Testis (tissue), 3 donors: ENCODE results near the gene SPECC1L. TPM values are rescaled to one million over a fixed set of nuclear protein-coding genes. Genes with fewer than 3 reads are reported as not detected.
"Not testable (repeated sequence)": the region's sequence is repeated elsewhere in the genome, so short reads cannot be mapped to it uniquely, and the experiment has no call there.

Experiments used
- DNase-seq: peaks from one replicate; pipeline ENCODE4 v3.0.0-alpha.2; 2019
- H3K27ac ChIP-seq, 2 donors: fragments of 200-600 bp; sonication (generic); one replicate each; pipeline ENCODE4 v1.5.1; 2019
- H3K27me3 ChIP-seq: fragments of 200-600 bp; sonication (generic); one replicate; pipeline ENCODE4 v1.5.1; 2019
- H3K36me3 ChIP-seq: fragments of 200-600 bp; sonication (generic); one replicate; pipeline ENCODE4 v1.5.1; 2017; ENCODE audit warnings: low read depth; ENCODE audit errors: missing control alignments
- H3K4me1 ChIP-seq: fragments of 200-600 bp; sonication (generic); one replicate; pipeline ENCODE4 v1.5.1; 2019
- H3K4me3 ChIP-seq, 2 donors: fragments of 200-600 bp; sonication (generic); one replicate each; pipeline ENCODE4 v1.5.1; 2017 to 2019
- H3K9me3 ChIP-seq: fragments of 200-600 bp; sonication (generic); one replicate; pipeline ENCODE4 v1.5.1; 2017
- POLR2A ChIP-seq: fragments of 450-650 bp; IDR thresholded peaks from one replicate; pipeline ENCODE4 v1.6.1; 2017; ENCODE audit warnings: antibody characterized with exemption, mild to moderate bottlenecking, moderate library complexity
- WGBS, 2 donors: methylation state at CpG; one replicate each; pipeline ENCODE4 v1.1.5; 2018; 5-methylcytosine and 5-hydroxymethylcytosine counted together
- intact Hi-C: fragments of 100-400 bp; cut with DNase I; formaldehyde crosslinking; loops from one replicate; pipeline ENCODE4 v1.15.1; 2023; ENCODE audit warnings: low total_unique reads
- polyA plus RNA-seq: library from polyadenylated mRNA; stranded (reverse); fragments of 350-450 nt; fragmentation: Illumina TruSeq; extraction: RNeasy Lipid Tissue Mini Kit (QIAGEN cat#74804); gene quantifications from one replicate; pipeline ENCODE4 v1.2.3, GENCODE V29; 2014; ENCODE audit warnings: low read depth, low replicate concordance; ENCODE audit not compliant: insufficient read depth
- total RNA-seq, 2 donors: library from RNA; depleted of rRNA; stranded (reverse); fragments of >200 nt; gene quantifications; one replicate each; pipeline ENCODE4 v1.2.3, GENCODE V29; 2016
- TF ChIP-seq, protein P1 (sequence below), 3 experiments: fragments of 450-650 bp in 2 of 3; fragments of 200-600 bp in 1 of 3; sonication (generic) in 1 of 3; IDR thresholded peaks; one replicate each; pipeline ENCODE4 v1.5.1; 2016 to 2019; ENCODE audit warnings: antibody characterized with exemption in 3 of 3, mild to moderate bottlenecking in 2 of 3, moderate library complexity in 1 of 3

Gene SPECC1L
- total and polyA plus RNA-seq, 3 donors from 2014 or later: 70.0 to 83.6 (median 82.3) TPM

DNA sequence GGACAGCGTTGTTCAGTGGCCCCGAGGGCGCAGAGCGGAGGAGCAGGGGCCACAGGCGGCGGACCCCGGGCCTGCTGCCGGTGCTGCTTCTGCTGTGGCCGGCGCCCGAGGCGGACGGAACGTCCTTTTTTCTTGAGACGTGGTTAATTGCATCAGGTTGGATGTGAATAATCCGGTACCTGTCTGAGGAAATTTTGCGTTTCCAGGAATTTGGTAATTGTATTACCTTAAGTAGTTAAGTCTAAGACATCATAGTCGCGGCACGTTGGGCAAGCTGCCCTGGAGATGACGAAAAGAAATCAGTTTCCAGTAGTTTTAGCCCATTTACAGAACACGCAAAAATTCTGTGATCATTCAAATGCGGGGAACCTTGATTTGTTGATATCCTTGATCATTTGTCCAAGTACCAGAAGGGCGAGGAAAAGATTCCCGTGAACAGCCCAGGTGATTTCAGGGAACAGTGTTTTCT is 789 bp downstream of the SPECC1L start:
- Histone ChIP-seq H3K9me3 (no peaks in the 10 kb centered on the region), H3K4me1 (peaks cover 4% of the 10 kb centered on the region), H3K36me3 (no peaks in the 10 kb centered on the region), H3K4me3 (peak overlapping the region; percentile 68 to 84), H3K27ac (peak overlapping the region; percentile 88 to 95), H3K27me3 (no peaks in the 10 kb centered on the region)
- intact Hi-C loops: no loop called here
- DNase-seq: no peak
- 0 to 1% methylated on average over 10 to 24 of the region's 25 CpGs for WGBS, 2 donors
- no peak for TF ChIP-seq POLR2A
- TF ChIP-seq, protein P1, sequence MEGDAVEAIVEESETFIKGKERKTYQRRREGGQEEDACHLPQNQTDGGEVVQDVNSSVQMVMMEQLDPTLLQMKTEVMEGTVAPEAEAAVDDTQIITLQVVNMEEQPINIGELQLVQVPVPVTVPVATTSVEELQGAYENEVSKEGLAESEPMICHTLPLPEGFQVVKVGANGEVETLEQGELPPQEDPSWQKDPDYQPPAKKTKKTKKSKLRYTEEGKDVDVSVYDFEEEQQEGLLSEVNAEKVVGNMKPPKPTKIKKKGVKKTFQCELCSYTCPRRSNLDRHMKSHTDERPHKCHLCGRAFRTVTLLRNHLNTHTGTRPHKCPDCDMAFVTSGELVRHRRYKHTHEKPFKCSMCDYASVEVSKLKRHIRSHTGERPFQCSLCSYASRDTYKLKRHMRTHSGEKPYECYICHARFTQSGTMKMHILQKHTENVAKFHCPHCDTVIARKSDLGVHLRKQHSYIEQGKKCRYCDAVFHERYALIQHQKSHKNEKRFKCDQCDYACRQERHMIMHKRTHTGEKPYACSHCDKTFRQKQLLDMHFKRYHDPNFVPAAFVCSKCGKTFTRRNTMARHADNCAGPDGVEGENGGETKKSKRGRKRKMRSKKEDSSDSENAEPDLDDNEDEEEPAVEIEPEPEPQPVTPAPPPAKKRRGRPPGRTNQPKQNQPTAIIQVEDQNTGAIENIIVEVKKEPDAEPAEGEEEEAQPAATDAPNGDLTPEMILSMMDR (IDR thresholded peaks at IDR 0.05): no peak

DNA sequence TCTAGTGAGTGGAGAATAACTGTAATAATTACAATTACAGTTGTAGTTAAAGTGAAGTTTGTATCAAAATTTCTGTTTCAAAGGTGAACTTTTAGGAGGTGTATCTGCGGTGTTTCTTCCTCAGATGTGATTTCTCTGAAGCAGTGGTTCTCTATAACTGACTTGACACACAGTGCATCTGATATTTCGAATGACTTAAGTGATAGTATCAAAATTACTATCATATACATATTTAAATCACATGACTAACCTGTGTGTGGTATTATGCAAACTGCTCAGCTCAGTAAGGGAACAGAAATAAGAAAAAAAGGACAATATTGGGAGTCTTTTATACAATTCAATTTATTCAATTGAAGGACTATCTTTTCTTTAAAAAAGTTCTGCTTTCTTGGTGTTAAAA is 2.4 kb downstream of the SPECC1L start:
- H3K9me3 ChIP-seq, H3K4me3 ChIP-seq, H3K36me3 ChIP-seq, DNase-seq, H3K27me3 ChIP-seq, H3K27ac ChIP-seq, H3K4me1 ChIP-seq, intact Hi-C loops: not testable (repeated sequence)
- 64 to 65% methylated on average over 2 of the region's 2 CpGs for WGBS, 2 donors

DNA sequence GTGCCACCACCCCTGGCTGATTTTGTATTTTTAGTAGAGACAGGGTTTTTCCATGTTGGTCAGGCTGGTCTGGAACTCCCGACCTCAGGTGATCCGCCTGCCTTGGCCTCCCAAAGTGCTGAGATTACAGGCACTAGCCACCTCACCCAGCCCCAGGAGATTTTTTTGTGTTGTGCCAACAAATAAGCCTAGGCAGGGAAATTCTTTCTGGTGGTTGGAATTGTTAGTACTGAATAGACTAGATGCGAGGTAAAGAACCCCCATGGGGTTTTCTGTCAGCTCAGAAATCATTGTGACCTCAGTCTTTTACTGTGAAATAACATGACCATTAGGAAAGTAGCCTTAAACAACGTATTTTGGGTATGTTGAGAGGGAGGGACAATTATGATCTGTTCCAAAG is 3.3 kb downstream of the SPECC1L start:
- H3K9me3 ChIP-seq, H3K4me3 ChIP-seq, H3K27me3 ChIP-seq, H3K27ac ChIP-seq, intact Hi-C loops, H3K36me3 ChIP-seq, DNase-seq, H3K4me1 ChIP-seq: not testable (repeated sequence)
- 63 to 66% methylated on average over 4 of the region's 4 CpGs for WGBS, 2 donors

DNA sequence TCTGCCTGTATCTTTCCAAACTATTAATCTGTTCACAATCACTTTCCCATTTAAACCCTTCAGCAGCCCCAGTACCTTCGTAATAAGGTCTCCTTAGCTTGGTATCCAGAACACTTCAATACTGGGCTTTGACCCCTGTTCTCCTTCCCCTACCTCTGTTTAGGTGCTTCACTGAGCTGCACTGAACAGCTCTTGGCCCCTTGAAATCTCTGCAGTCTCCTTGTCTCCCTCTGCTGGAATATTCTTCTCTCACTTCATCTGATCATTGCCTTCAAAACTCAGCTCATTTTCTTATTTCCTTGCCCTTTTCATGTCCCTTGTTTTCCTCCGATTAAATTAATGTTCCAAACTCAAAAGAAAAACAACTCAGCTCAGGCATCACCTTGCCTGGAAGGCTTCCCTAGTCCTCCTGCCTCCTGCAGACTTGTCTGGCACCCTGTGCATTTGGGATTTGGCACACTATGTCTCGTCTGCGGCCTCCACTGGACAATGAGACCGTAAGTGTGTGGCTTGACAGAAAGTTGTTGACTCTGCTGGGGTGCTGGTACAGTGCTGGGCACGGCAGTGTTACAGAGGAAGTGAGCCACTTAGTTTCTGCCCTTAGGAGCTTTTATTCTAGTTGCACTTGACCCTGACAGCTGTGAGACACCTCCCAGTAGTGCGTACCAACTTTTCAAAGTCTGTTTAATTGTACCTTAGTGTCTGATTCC is 4.2 kb downstream of the SPECC1L start:
- not testable (repeated sequence) for H3K4me3 ChIP-seq, DNase-seq

DNA sequence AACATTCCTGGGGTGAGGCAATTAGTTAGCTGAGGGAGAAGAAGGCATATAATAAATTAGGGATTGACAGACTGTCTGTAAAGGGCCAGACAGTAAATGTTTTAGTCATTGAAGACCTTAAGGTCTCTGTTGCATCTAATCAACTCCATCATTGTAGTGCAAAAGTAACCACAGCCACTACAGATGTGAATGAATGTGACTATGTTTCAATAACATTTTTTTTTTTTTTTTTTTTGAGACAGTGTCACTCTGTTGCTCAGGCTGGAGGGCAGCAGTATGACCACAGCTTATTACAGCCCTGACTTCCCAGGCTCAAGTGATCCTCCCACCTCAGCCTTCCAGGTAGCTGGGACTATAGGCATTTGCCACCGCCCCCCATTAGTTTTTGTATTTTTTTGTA is 9.7 kb downstream of the SPECC1L start:
- H3K4me3 ChIP-seq, intact Hi-C loops, H3K4me1 ChIP-seq, H3K36me3 ChIP-seq, H3K27ac ChIP-seq, H3K27me3 ChIP-seq, H3K9me3 ChIP-seq, DNase-seq: not testable (repeated sequence)
- 89 to 94% methylated on average over 1 of the region's 1 CpG for WGBS, 2 donors

More for the DNA sequence above, 4.2 kb downstream of the SPECC1L start:
- H3K27ac ChIP-seq, H3K9me3 ChIP-seq, intact Hi-C loops, H3K4me1 ChIP-seq, H3K36me3 ChIP-seq, H3K27me3 ChIP-seq: not testable (repeated sequence)
- TF ChIP-seq, protein P1 (IDR thresholded peaks at IDR 0.05): peak in 1 of 3 experiments; percentile 19
- 35 to 61% methylated on average over 7 of the region's 7 CpGs for WGBS, 2 donors

DNA sequence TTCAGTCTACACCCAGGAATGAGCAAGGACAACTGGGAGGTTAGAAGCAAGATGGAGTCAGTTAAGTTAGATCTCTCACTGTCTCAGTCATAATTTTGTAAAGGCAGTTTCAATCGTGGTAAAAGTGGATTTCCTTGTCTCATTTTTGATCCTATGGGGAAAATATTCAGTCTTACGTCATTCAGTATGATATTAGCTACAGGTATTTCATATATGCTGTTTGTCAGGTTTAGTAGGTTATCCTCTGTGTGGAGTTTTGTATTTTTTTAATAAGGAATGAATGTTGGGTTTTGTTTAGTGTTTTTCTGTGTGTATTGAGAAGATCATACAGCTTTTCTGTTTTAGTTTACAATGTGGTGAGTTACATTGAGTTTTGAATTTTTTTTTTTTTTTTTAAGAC is 11.8 kb downstream of the SPECC1L start:
- TF ChIP-seq POLR2A: no peak
- TF ChIP-seq, protein P1 (IDR thresholded peaks at IDR 0.05): no peak
- Histone ChIP-seq H3K9me3 (no peaks in the 10 kb centered on the region), H3K27me3 (no peaks in the 10 kb centered on the region), H3K36me3 (no peaks in the 10 kb centered on the region), H3K4me3 (no peak overlapping the region), H3K4me1 (peaks cover 3% of the 10 kb centered on the region), H3K27ac (no peak overlapping the region)
- no peak for DNase-seq
- 73 to 81% methylated on average over 2 of the region's 2 CpGs for WGBS, 2 donors
- intact Hi-C loops: no loop called here
